Activated CD4-positive, CD25-positive, alpha-beta regulatory T cell treated with anti-CD3 and anti-CD28 coated beads, Interleukin-2, amount 50 U/mL, for 16 hours (primary cell): ENCODE data around the gene GPR148.

Source experiments
- DNase-seq: peaks from one replicate; pipeline ENCODE4 v3.0.0-alpha.2; 2020; ENCODE audit warnings: low read depth, low spot score

GPR148 gene

DNA sequence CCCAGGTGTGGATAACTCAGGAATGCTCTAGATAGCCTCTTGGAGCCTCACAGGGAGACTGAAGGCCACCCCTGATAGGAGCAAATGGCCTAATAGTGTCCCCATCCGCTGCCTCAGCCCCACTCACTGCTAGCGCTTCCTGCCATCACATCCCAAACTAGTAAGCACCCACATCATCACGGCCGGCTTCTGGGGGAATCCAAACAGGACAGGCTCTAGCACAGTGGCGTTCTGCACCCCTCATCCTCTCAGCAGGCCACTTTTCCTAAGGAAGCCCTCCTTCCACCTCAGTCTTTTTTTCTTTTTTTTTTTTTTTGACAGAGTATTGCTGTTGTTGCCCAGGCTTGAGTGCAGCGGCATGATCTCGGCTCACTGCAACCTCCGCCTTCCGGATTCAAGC lies 20.2 kb downstream of the GPR148 start:
- no peak for DNase-seq

DNA sequence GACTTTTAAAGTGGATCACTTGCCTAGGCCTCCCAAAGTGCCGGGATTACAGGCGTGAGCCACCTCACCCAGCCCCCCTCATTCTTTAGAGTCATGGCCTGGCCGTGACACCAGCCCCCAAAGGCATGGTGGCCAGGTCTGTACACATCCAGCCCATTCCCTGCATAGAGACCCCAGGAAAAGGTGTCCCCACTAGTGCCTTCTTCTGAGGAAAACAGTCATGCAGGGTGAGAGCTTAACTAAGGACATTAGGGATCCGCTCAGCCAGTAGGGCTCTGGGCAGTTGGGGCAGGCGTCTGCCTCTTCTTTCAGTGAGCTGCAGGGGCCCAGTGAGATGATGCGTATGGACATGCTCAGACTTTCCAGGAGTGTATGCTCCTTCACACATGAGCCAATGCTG lies 20.8 kb downstream of the GPR148 start:
- no peak for DNase-seq

DNA sequence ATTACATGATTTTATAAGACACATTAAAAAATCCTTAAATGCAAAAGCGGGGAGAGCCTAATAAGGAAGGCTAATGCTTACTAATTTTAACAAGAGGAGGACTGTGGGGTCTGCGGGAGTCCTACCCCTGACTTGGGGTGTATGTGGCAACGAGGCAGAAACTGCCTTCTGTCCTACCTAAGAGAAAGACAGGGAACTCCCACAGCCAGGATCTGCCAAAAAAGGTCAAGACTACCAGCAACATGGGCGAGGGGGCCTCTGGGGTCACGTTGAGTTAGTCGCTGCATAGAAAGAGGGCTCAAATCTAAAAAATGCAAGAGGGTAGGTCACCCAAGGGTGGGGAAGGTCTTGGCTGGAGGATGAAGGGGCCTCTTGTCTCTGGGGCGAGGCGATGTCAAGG lies 25.9 kb downstream of the GPR148 start:
- DNase-seq: no peak

GRCh38 chr2:130755256-130756052 lies 26.6 kb downstream of the GPR148 start, which contains the start of gene AMER3:
Gene AMER3, plus strand, starts transcription at chr2:130755540. Its CDS starts 6,533 bp downstream, at chr2:130762073.
- no peak for DNase-seq

DNA sequence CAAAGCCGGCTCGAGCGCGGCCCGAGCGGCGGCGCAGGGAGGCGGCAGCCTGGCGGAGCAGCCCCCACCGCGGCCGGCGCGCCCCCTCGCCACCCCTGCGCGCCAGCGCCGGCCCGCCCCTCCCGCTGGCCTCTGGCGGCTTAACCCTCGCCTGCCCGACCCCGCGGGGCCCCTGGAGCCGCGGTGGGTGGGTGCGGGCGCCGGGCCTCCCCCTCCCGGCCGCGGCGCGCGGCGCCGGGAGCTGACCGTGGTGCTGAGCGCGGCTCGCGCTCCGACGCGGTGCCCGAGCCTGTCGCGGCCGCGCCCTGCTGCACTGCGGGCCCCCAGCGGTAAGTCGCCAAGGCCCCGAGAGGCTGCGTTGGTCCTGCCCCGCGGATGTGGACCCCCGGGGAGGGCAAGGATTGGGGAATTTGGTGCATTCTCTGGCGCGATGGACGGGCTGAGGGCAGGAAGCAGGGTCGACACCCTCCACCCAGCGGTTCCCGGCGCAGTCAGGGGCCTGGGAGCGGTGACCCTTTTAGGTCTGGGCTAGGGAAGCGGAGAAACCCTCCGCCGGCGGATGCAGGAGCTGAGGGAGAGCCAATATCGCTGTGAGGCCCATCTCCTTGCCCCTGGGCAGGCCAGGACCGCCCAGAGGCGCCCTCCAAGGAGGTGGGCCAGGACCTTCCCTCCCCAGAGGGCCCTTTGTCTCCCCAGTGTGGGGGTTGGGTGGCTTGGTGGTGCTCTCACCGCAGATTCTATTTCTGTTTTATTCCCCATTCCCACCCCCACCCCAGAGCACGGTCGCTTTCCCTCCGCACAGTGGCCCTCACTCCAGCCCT lies 27.4 kb downstream of the GPR148 start:
- no peak for DNase-seq

- no peak for DNase-seq
Observed at GRCh38 chr2:130756874-130757668, 28.2 kb downstream of the GPR148 start.

- DNase-seq: no peak
Observed at GRCh38 chr2:130759906-130760753, 31.3 kb downstream of the GPR148 start.

DNA sequence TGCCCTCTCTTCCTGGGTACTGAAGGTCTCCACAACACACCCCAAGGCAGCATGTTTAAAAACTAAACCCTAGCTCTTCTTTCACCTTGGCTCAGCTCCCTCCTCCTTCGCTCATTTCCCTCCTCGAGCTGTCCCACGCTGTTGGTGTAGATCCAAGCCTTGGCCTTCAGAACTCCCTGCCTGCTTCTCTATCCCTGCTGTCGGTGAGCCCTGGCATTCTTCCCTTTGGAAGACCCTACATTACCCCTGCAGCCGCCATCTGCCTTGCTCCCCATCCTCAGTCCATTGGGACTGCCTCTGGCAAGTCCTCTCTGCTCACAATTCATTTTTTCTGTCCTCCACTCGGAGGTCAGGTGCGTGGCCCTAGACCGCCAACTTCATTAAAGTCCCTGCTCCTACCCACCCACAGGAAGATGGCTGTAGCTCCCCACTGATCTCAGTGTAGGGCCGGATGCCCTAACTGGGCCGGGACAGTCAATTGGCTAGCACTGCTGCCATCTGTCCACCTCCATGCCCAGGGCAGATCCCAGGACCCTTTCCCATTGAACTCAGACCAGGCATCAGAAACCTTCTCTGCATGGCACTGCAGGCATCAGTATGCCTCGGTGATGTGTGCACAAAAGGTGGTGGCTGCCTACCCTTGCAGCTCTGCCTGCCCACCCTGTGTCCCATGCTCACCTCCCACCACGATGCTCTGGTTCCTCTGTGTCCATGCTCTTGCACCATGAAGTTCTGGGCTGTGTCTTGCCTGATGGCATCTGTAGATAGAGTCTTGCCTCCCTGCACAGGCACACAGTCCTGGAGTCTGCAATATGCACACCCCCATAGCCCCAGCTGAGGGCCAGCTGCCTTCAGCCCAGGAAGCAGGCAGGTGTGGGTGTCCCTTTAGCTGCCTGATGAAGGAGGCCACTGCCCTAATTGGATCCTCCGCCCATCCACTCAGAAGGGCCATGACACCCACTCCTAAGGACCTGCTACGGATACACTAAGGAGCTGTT lies 32.2 kb downstream of the GPR148 start:
- no peak for DNase-seq

DNA sequence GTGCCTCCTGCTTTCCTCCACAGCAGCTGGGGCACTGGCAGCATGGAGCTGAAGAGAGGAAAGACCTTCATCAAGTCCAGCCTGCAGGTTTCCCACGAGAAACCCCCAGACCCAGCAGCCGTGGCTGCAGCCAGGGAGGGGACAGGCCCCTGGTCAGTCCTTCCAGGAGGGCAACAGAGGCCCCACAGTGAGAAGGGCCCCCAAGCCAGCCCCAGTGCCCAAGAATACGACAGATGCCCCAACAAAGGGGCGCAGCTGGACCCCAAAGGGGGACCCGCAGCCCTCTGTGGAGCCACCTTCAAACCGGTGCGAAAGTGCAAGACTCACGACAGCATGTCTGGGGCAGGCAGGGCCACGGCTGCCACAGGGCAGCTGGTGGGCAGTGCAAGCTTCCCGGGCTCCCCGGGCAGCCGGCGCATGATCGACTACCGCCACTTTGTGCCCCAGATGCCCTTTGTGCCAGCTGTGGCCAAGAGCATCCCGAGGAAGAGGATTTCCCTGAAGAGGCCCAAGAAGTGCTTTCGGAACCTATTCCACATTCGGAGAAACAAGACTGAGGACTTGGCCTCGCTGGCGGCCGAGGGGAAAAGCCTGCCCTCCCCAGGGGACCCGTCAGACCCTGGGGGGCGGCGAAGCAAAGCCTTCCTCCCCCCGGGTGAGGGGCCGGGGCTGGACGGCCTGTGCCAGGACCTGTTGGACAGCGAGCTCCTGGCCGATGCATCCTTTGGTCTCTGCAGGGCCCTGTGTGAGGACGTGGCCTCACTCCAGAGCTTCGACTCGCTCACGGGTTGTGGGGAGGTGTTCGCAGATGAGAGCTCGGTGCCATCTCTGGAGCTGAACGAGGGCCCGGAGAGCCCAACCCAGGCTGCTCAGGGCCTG lies 33.4 kb downstream of the GPR148 start:
- DNase-seq: no peak

DNA sequence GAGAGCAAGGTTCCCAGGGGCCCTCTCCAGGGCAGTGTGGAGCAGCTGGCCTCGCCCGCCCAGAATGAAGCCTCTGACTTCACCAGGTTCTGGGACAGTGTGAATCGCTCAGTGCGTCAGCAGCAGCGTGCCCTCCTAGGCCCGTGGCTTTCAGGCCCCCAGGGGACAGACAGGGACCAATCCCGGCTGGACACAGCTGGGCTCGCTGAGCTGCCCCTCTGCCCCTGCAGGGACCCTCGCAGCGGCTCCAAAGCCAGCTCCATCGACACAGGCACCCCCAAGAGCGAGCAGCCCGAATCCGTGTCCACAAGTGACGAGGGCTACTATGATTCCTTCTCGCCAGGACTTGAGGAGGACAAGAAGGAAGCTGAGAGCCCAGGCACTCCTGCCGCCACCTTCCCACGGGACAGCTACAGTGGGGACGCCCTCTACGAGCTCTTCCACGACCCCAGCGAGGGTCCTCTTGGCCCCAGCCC lies 34.1 kb downstream of the GPR148 start:
- DNase-seq: no peak

- no peak for DNase-seq
Observed at GRCh38 chr2:130763405-130763804, 34.5 kb downstream of the GPR148 start.

DNA sequence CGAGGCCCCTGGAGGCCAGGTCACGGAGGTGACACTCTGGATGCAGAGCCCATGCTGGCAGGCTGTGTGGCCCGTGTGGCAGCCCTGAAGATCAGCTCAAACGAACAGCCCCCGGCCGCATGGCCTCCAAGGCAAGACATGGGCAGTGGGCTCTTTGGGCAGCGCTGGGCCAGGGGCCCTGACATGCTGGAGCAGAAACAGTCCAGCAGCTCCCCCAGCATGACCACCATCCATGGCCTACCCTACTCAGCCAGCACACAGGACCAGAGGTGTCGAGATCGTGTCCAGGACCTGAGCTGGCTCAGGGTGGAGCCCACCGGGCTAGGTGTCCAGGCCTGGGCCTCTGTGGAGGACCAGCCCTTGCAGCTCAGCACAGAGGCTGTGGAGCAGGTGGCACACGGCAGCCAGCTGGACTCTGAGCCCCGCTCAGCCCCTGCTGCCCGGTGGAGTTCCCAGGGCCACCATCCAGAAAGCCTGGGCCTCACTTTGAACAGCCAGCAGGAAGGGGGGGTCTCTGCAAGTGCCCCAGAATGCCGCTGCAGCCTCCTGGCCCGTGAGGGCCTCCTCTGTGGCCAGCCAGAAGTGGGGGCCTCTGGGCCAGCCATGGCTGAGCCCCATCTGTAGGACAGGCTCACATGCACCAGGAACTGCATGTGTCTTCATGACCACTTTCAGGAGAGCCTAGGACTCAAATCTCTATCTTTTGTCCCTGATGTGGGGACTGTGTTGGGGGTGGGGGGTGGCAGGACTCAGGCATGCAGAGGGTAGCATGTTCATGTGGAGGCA lies 35.4 kb downstream of the GPR148 start:
- DNase-seq: no peak

GRCh38 chr2:130764821-130765115 lies 35.9 kb downstream of the GPR148 start:
- DNase-seq: no peak

- no peak for DNase-seq
Observed at GRCh38 chr2:130765464-130765863, 36.6 kb downstream of the GPR148 start.

GRCh38 chr2:130766037-130766436 lies 37.2 kb downstream of the GPR148 start:
- DNase-seq: no peak

- DNase-seq: no peak
Observed at GRCh38 chr2:130766711-130767407, 38.0 kb downstream of the GPR148 start.

GRCh38 chr2:130767408-130767775 lies 38.5 kb downstream of the GPR148 start:
- no peak for DNase-seq
